Glomerular endothelial cell (primary cell): ENCODE results near the gene ARSA. TPM values are rescaled to one million over a fixed set of nuclear protein-coding genes. Genes with fewer than 3 reads are reported as not detected.

ENCODE experiments used
- DNase-seq: peaks from one replicate; pipeline ENCODE4 v3.0.0-alpha.2; 2011; ENCODE audit warnings: low read depth, low spot score; ENCODE audit errors: extremely low read depth
- total RNA-seq: library from RNA; depleted of rRNA; stranded (reverse); fragments of >200 nt; gene quantifications from 2 replicates; pipeline ENCODE4 v1.2.3, GENCODE V29; 2015

The ARSA gene
- total RNA-seq, 1 donor from 2014 or later, result 59.4 TPM

GRCh38 chr22:50606165-50606945 is 21.6 kb downstream of the ARSA start:
- DNase-seq, result no peak

- no peak for DNase-seq
Observed at GRCh38 chr22:50605613-50606074, 22.3 kb downstream of the ARSA start.

- no peak for DNase-seq
Observed at GRCh38 chr22:50605002-50605612, 22.8 kb downstream of the ARSA start.

GRCh38 chr22:50604256-50605001 is 23.5 kb downstream of the ARSA start:
- DNase-seq, result no peak

GRCh38 chr22:50603511-50604255 is 24.3 kb downstream of the ARSA start:
- DNase-seq, result no peak

GRCh38 chr22:50602338-50602700 is 25.6 kb downstream of the ARSA start:
- no peak for DNase-seq

GRCh38 chr22:50601669-50602337 is 26.1 kb downstream of the ARSA start:
- no peak for DNase-seq

- no peak for DNase-seq
Observed at GRCh38 chr22:50600967-50601668, 26.8 kb downstream of the ARSA start.

GRCh38 chr22:50600538-50600937 is 27.4 kb downstream of the ARSA start, which contains the start of gene MAPK8IP2:
TSS of gene MAPK8IP2 (plus strand) at chr22:50600793. CDS start at chr22:50600819, 26 bp downstream.
- DNase-seq, result no peak

- DNase-seq, result no peak
Observed at GRCh38 chr22:50599816-50600455, 28.0 kb downstream of the ARSA start.

- DNase-seq, result no peak
Observed at GRCh38 chr22:50597097-50597496, 30.9 kb downstream of the ARSA start.

- no peak for DNase-seq
Observed at GRCh38 chr22:50595189-50595588, 32.8 kb downstream of the ARSA start.

- DNase-seq, result no peak
Observed at GRCh38 chr22:50587407-50587806, 40.5 kb downstream of the ARSA start.

- DNase-seq, result no peak
Observed at GRCh38 chr22:50586416-50586815, 41.5 kb downstream of the ARSA start.

GRCh38 chr22:50585781-50586180 is 42.2 kb downstream of the ARSA start:
- no peak for DNase-seq

- no peak for DNase-seq
Observed at GRCh38 chr22:50585238-50585637, 42.7 kb downstream of the ARSA start.

- DNase-seq, result no peak
Observed at GRCh38 chr22:50584106-50585096, 43.6 kb downstream of the ARSA start.

GRCh38 chr22:50583294-50583861 is 44.6 kb downstream of the ARSA start:
- no peak for DNase-seq
